IMR-90 (cell line): Measurements from ENCODE around the gene TUBB4A. TPM values are rescaled to one million over a fixed set of nuclear protein-coding genes. Genes with fewer than 3 reads are reported as not detected.
"Not testable (repeated sequence)": the region's sequence is repeated elsewhere in the genome, so short reads cannot be mapped to it uniquely, and the experiment has no call there.

Experiments
- ATAC-seq: fragments of 200-7000 bp; cut with Tn5 transposase; 2 replicates; pipeline ENCODE4 v1.9.1; 2020; ENCODE audit warnings: low read depth, mild to moderate bottlenecking, moderate library complexity
- BruUV-seq: library from RNA; stranded (reverse); fragments of 400-500 nt; replicated peaks from 2 replicates; lab custom pipeline; 2021; lab: Mats Ljungman, UMichigan
- CTCF ChIA-PET: fragments of 300-600 bp; formaldehyde crosslinking; extraction: SDS; loops from one replicate; lab custom pipeline; 2021; ENCODE audit warnings: antibody characterized with exemption; lab: Yijun Ruan, JAX
- POLR2A ChIA-PET: fragments of 300-600 bp; sonication (Branson Sonifier 250); formaldehyde crosslinking; loops from one replicate; lab custom pipeline; 2022; ENCODE audit warnings: antibody characterized with exemption; ENCODE audit not compliant: unreplicated experiment; lab: Charles Lee
- DNase-seq: peaks from one replicate; pipeline ENCODE4 v3.0.0; 2013
- H2AFZ ChIP-seq: replicated peaks from 2 replicates; pipeline ENCODE3; 2013; ENCODE audit warnings: low read length, mild to moderate bottlenecking; ENCODE audit not compliant: poor library complexity
- H2AK5ac ChIP-seq: 2 replicates; pipeline ENCODE4 v1.6.1; 2013; ENCODE audit warnings: low read depth, low read length, inconsistent platforms
- H2AK9ac ChIP-seq: replicated peaks from 2 replicates; pipeline ENCODE3; 2013; ENCODE audit warnings: mild to moderate bottlenecking, low read depth, low read length, moderate library complexity; ENCODE audit not compliant: poor library complexity
- H2BK120ac ChIP-seq: 2 replicates; pipeline ENCODE4 v1.6.1; 2013; ENCODE audit warnings: low read depth, low read length, inconsistent platforms
- H2BK15ac ChIP-seq: 3 replicates; pipeline ENCODE4 v1.6.1; 2013; ENCODE audit warnings: low read depth, low read length, inconsistent platforms
- H2BK20ac ChIP-seq: 2 replicates; pipeline ENCODE4 v1.6.1; 2013; ENCODE audit warnings: low read depth, mild to moderate bottlenecking, inconsistent platforms, low read length, moderate library complexity
- H2BK5ac ChIP-seq: 2 replicates; pipeline ENCODE4 v1.6.1; 2013; ENCODE audit warnings: mild to moderate bottlenecking, low read depth, low read length, inconsistent platforms; ENCODE audit not compliant: poor library complexity, severe bottlenecking
- H3K14ac ChIP-seq: replicated peaks from 2 replicates; pipeline ENCODE4 v1.6.1; 2013; ENCODE audit warnings: low read depth, low read length, inconsistent platforms
- H3K18ac ChIP-seq: 2 replicates; pipeline ENCODE4 v1.6.1; 2013; ENCODE audit warnings: low read depth, low read length, control low read depth
- H3K23ac ChIP-seq: 2 replicates; pipeline ENCODE4 v1.6.1; 2013; ENCODE audit warnings: low read depth, low read length, inconsistent platforms
- H3K27ac ChIP-seq: 2 replicates; pipeline ENCODE4 v1.5.1; 2013; ENCODE audit warnings: mild to moderate bottlenecking, control low read depth, low read length; ENCODE audit not compliant: insufficient read depth
- H3K27me3 ChIP-seq: 2 replicates; pipeline ENCODE4 v1.6.1; 2013; ENCODE audit warnings: low read length; ENCODE audit not compliant: control insufficient read depth, insufficient read depth
- H3K36me3 ChIP-seq: 2 replicates; pipeline ENCODE4 v1.6.1; 2013; ENCODE audit warnings: low read length, mixed read lengths; ENCODE audit not compliant: control insufficient read depth, insufficient read depth
- H3K4ac ChIP-seq: 2 replicates; pipeline ENCODE4 v1.6.1; 2013; ENCODE audit warnings: low read depth, low read length, inconsistent platforms
- H3K4me1 ChIP-seq: 2 replicates; pipeline ENCODE4 v1.6.1; 2013; ENCODE audit warnings: low read length, mixed read lengths; ENCODE audit not compliant: control insufficient read depth, insufficient read depth
- H3K4me2 ChIP-seq: 2 replicates; pipeline ENCODE4 v1.6.1; 2013; ENCODE audit warnings: low read depth, mild to moderate bottlenecking, control low read depth, low read length, moderate library complexity
- H3K4me3 ChIP-seq: 2 replicates; pipeline ENCODE4 v1.5.1; 2013; ENCODE audit warnings: low read depth, mild to moderate bottlenecking, control low read depth, low read length, moderate library complexity; ENCODE audit not compliant: insufficient read depth
- H3K56ac ChIP-seq: 2 replicates; pipeline ENCODE4 v1.6.1; 2013; ENCODE audit warnings: low read length, inconsistent platforms; ENCODE audit not compliant: insufficient read depth; ENCODE audit errors: extremely low read depth
- H3K79me1 ChIP-seq, 2 experiments: 2 replicates each; pipeline ENCODE4 v1.6.1; 2013; ENCODE audit warnings: low read length in 2 of 2, inconsistent platforms in 1 of 2, low read depth in 1 of 2
- H3K9ac ChIP-seq: 2 replicates; pipeline ENCODE4 v1.6.1; 2013; ENCODE audit warnings: low read depth, low read length, control low read depth
- H3K9me1 ChIP-seq: 2 replicates; pipeline ENCODE4 v1.6.1; 2013; ENCODE audit warnings: low read length, inconsistent platforms; ENCODE audit not compliant: insufficient read depth
- H3K9me3 ChIP-seq: 2 replicates; pipeline ENCODE4 v1.6.1; 2013; ENCODE audit warnings: low read length; ENCODE audit not compliant: control insufficient read depth, insufficient read depth
- H4K20me1 ChIP-seq: 2 replicates; pipeline ENCODE4 v1.6.1; 2013; ENCODE audit warnings: low read length, inconsistent platforms; ENCODE audit not compliant: insufficient read depth
- H4K5ac ChIP-seq: 2 replicates; pipeline ENCODE4 v1.6.1; 2013; ENCODE audit warnings: mild to moderate bottlenecking, low read depth, low read length, control low read depth
- H4K8ac ChIP-seq, 2 experiments: 2 replicates each; pipeline ENCODE4 v1.6.1; 2013; ENCODE audit warnings: low read depth in 2 of 2, low read length in 2 of 2, control low read depth in 1 of 2, inconsistent platforms in 1 of 2
- H4K91ac ChIP-seq: 2 replicates; pipeline ENCODE4 v1.6.1; 2013; ENCODE audit warnings: low read depth, low read length, inconsistent platforms; ENCODE audit not compliant: insufficient read depth
- BHLHE40 ChIP-seq: fragments of 150-350 bp; IDR thresholded peaks from 2 replicates; pipeline ENCODE4 v1.6.1; 2016; ENCODE audit warnings: mild to moderate bottlenecking, low read depth, low read length
- FOS ChIP-seq: fragments of 150-350 bp; IDR thresholded peaks from 2 replicates; pipeline ENCODE4 v1.6.1; 2016; ENCODE audit warnings: low read depth, low read length
- SMC3 ChIP-seq: fragments of 150-350 bp; IDR thresholded peaks from 2 replicates; pipeline ENCODE4 v1.6.1; 2016; ENCODE audit warnings: low read depth, mild to moderate bottlenecking, antibody characterized with exemption, low read length, moderate library complexity
- WGBS, 2 experiments: methylation state at CpG; one replicate each; pipeline versions ENCODE4 v1.1.5 to v1.1.7; 2013; ENCODE audit warnings: missing lambda C conversion rate in 2 of 2; ENCODE audit not compliant: insufficient read length in 1 of 2; ENCODE audit errors: extremely low coverage in 2 of 2; 5-methylcytosine and 5-hydroxymethylcytosine counted together
- dilution Hi-C: fragments of 300-500 bp; cut with HindIII; formaldehyde crosslinking; loops from one replicate; pipeline ENCODE4 v1.14.3; 2018; ENCODE audit warnings: low sequenced_read_pairs; ENCODE audit not compliant: unreplicated experiment
- in situ Hi-C: fragments of 300-500 bp; cut with MboI; formaldehyde crosslinking; loops from 3 replicates; pipeline ENCODE4 v1.14.3; 2019; ENCODE audit warnings: low sequenced_read_pairs, inconsistent platforms, mixed read lengths
- intact Hi-C: fragments of 100-400 bp; cut with micrococcal nuclease; formaldehyde crosslinking; loops from 2 replicates; pipeline ENCODE4 v1.10.0; 2022
- polyA plus RNA-seq, 3 experiments: library from polyadenylated mRNA; depleted of rRNA; stranded (reverse); fragments of >200 nt; gene quantifications; 2 replicates each; pipeline ENCODE4 v1.2.3, GENCODE V29; 2012; ENCODE audit warnings: low replicate concordance in 1 of 3
- total RNA-seq: library from RNA; depleted of rRNA; stranded (reverse); fragments of >200 nt; gene quantifications from 2 replicates; pipeline ENCODE4 v1.2.3, GENCODE V29; 2012

The TUBB4A gene
- total and polyA plus RNA-seq, 2 of the 4 experiments (the other 2 are of a cell fraction): not detected

DNA sequence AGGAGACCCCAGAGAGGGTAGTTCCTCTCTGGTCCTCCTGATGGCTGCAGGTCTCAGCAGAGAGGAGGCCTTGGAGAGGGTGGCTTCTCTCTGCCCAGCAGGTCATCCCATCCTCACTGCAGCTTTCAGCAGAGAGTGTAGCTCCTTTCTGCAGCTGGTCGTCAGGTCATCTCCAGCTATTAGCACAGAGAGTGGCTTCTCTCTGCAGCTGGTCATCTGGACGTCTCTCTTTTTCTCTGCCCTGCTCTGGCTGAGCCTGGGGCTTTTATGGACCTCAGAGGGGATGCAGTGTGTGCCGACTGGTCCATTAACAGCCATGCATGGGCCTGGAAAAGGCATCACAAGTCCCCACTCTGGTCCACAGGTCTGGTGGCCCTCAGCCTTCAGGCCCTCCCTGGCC lies 49.0 kb upstream of the TUBB4A start (continued):
- TF ChIP-seq FOS: no peak
- no peak for TF ChIP-seq BHLHE40
- no peak for TF ChIP-seq SMC3

DNA sequence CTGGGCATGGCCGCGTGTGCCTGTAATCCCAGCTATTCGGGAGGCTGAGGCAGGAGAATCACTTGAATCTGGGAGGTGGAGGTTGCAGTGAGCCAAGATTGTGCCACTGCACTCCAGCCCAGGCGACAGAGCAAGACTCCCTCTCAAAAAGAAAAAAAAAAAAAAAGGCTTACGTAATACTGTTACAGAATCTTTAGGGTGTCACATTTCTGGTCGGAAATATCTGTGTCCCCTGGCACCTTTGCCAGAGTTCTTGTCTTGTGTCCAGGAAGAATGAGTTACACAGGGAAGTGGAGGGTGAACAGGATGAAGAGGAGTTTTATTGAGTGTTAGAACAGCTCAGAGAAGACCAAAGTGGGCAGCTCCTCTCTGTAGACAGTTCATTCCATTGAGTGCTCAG lies 48.6 kb upstream of the TUBB4A start:
- H2AK5ac ChIP-seq, H3K4ac ChIP-seq, H2BK20ac ChIP-seq, H3K4me3 ChIP-seq, H2BK5ac ChIP-seq, H4K91ac ChIP-seq, BruUV-seq, H3K23ac ChIP-seq, H3K18ac ChIP-seq, H3K4me1 ChIP-seq, POLR2A ChIA-PET, H3K79me1 ChIP-seq, H2AK9ac ChIP-seq, intact Hi-C loops, H3K27me3 ChIP-seq, H2AFZ ChIP-seq, H3K9me1 ChIP-seq, H2BK120ac ChIP-seq, H4K5ac ChIP-seq, H3K9ac ChIP-seq, H3K14ac ChIP-seq, H3K36me3 ChIP-seq, H3K27ac ChIP-seq, H3K4me2 ChIP-seq, H3K56ac ChIP-seq, H2BK15ac ChIP-seq, H3K9me3 ChIP-seq, dilution Hi-C loops, in situ Hi-C loops, DNase-seq, ATAC-seq, H4K20me1 ChIP-seq, CTCF ChIA-PET, H4K8ac ChIP-seq: not testable (repeated sequence)
- 33% methylated on average over 1 of the region's 6 CpGs; no CpG with 5 or more reads in 1 of the 2 experiments for WGBS, 2 experiments
